HG02970 (cell line): Measurements from ENCODE around the gene TRPM7.
"Not testable (repeated sequence)": the region's sequence is repeated elsewhere in the genome, so short reads cannot be mapped to it uniquely, and the experiment has no call there.

Experiments
- ATAC-seq: cut with Tn5 transposase; IDR thresholded peaks from one replicate; pipeline ENCODE4 v1.9.1; 2021; ENCODE audit warnings: mild to moderate bottlenecking, moderate library complexity, moderate number of reproducible peaks; ENCODE audit not compliant: unreplicated experiment, low FRiP score

The TRPM7 gene

DNA sequence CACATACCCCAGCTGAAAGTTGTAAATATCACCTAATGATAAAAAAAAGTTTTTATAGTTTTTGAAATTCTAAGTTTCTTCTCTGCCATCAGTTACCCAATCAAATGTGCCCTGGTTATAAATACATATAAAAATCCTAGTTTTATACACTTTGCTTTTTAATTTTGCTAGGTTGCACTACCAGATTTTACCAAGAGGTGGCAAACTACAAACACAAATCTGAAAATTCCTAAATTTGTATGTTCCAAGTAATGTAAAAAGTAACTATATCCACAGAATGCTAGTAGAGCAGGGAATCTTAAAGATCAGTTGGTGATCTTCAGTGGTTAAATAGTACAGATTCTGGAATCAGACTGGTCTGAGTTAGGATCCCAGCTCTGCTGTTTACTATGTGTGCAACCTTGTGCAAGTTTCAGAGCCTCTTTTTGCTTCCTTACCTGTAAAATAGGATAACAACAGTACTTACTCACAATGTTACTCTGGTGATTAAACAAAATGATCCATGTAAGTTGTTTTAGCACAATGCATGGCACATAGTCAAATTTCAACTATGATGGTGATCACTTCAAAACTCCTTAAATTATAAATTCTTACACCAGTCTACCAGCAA, 11.0 kb downstream of the TRPM7 start:
- no peak for ATAC-seq

DNA sequence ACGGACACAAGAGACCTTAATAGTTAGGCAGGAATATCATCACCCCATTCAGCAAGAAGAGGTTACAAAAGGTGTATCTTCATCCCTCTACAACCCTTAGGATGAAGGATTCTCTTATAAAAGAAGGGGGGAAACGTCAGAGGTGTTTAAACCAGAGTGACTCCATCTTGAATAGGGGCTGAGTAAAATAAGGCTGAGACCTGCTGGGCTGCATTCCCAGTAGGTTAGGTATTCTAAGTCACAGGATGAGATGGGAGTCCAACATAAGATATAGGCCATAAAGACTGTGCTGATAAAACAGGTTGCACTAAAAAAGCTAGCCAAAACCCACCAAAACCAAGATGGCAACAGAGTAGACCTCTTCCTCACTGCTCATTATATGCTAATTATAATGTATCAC, 16.5 kb downstream of the TRPM7 start:
- no peak for ATAC-seq

DNA sequence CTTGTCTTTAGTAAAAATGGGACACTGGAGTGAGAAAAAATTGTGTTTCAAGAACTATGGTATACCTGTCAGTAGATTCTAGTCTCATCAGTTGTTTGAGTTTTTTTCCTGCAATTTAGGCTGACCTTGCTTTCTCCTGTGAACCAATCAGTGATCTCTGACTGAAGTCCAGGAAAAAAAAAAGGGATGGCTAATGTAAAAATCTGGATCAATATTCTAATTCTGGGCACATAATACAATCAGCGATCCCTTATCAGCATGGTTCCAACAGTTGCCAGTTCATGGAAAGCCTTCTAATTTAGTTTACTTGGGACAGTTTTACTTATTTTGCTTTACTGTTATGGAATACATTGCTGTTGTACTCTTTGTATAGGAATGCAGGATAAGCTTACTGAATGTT, 17.0 kb downstream of the TRPM7 start:
- no peak for ATAC-seq

DNA sequence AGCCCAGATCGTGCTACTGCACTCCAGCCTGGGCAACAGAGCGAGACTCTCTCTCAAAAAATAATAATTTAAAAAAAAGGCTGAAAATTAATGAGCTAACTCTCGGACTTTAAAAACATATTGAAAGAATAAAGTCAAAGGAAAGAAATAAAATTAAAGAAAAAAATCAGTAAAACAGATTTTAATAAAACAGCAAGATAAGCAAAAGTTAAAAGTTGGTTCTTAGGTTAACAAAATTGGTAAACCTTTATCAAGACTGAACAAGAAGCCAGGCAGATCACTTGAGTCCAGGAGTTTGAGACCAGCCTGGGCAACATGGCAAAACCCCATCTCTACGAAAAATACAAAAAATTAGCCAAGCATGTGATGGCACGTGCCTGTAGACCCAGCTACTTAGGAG, 20.7 kb downstream of the TRPM7 start:
- no peak for ATAC-seq

DNA sequence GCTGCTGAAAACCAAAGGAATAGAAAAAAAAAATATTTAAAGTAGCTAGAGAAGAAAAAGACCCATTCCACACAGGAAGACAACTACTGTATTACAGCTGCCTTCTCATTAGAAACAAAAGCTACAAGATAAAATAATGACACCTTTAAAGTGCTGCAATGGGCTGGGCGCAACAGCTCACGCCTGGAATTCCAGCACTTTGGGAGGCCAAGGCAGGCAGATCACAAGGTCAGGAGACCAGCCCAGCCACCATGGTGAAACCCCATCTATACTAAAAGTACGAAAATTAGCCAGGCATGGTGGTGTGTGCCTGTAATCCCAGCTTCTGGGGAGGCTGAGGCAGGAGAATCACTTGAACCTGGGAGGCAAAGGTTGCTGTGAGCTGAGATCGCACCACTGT, 31.0 kb downstream of the TRPM7 start:
- ATAC-seq, result no peak

DNA sequence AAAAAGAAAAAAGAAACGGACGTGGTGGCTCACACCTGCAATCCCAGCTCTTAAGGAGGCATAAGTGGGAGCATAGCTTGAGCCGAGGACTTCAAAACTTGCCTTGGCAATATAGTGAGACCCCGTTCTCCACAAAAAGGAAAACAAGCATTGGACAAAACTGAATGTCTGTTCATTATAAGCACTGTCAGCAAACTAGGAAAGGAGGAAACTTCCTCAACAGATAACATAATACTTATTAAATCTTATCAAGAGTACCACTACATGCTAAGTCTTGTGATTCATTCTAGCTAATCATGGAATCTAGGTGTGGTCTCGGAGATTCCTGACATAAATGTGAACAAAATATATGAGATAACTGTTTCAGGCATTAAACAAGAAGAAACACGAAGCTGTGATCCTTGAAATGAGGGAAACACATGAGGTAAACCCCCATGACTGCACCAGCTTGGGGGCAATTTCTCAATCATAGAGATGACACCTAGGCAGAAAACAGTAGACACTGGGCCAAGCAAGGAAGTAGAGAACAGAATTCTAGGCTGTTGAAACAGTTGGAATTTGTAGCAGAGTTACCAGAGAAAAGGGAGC, 33.3 kb downstream of the TRPM7 start:
- no peak for ATAC-seq

DNA sequence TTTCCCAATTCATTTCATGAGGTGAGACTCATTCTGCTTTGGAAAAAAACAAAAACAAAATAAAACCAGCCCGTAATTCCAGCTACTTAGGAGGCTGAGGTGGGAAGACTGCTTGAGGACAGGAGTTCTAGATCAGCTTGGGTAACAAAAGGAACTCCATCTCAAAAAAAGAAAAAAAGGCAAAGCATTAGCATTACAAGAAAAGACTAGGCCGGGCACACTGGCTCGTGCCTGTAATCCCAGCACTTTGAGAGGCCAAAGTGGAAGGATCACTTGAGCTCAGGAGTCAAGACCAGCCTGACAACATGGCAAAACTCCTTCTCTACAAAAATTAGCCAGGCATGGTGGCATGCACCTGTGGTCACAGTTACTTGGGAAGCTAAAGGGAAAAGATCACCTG, 33.9 kb downstream of the TRPM7 start:
- no peak for ATAC-seq

DNA sequence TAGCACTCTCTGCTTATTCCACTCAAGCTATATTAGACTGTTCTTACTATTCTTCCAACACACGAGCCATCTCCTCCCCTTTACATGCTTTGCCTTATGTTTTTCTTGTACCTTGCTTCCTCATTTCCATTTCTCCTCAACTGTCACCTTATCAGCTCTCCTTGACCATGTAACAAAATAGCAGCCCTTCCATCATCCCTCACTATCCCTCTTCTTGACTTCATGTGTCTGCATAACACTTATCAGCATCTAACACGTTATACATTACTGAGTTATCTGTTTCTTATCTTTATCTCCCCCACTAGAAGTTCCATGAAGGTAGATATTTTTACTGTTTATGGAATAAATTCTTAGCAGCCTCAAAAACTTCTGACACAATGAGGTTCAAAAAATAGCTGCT, 45.3 kb downstream of the TRPM7 start:
- ATAC-seq, result no peak

DNA sequence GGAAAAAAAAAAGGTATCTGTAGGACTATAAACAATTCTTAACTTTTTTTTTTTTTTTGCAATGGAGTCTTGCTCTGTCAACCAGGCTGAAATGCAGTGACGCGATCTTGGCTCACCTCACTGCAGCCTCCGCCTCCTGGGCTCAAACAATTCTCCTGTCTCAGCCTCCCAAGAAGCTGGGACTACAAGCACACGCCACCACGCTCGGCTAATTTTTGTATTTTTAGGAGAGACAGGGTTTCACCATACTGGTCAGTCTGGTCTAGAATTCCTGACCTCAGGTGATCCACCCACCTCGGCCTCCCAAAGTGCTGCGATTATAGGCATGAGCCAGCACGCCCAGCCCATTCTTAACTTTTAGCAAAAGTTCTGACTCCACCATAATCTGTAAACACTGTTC, 50.5 kb downstream of the TRPM7 start:
- ATAC-seq, result no peak

DNA sequence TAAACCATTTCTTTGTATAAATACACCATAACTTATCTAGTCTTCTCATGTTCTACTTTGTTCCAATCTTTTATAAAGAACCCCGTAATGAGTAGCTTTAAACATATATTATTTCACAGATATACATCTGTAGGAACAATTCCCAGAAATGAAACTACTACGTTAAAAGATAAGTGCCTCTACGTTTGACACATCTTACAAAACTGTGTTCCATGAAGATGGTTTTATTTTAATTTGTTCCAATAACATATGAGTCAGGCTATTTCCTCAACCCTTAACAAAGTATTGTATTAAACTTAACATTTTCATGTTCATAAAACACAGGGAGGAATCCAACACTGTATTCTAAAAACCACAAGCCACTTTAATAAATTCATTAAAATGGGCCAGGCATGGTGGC, 52.9 kb downstream of the TRPM7 start:
- ATAC-seq, result no peak

DNA sequence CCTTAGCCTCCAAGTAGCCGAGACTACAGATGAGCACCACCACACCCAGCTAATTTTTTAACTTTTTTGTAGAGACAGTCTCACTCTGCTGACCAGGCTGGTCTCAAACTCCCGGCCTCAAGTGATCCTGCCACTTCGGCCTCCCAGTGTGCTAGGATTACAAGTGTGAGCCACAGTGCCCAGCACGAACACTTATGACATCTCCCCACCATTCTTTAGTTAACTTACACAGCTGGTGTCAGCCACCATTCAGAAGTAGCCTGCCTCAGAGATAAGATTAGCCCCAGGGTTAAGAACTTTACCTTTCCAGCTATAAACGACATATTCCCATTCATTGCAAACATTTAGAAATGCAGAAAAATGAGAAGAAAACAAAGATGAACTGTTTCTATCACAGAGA, 58.2 kb downstream of the TRPM7 start:
- ATAC-seq, result no peak

DNA sequence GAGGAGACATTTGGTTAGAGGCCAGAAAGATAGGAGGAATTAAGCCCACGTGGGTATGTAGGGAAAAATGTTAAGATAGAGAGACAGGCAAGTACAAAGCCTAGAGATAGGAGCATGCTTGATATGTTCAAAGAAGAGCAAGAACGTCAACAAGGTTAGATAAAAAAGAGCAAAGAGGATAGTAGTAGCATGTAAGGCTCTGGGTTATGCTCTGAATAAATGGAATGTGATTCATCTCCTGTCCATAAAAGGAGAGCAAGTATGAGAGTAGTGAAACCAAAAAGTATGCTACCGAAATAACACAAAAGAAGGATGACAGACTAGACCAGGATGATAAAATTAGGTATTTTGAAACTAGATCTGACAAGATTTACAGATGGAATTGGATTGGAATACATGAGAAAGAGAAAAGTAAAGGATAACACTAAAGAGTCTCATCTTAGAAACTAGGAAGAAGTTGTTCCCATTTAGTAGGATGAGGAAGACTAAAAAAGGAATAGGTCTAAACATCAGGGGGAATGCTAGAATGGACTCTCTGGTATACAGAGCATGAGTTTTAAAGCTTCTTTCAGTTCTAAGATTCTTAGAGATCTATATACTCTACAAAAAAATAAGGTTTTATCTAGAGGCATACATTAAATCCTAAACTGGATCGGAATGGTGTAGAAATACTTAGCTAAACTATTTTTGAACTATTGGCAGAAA, 59.1 kb downstream of the TRPM7 start:
- no peak for ATAC-seq

DNA sequence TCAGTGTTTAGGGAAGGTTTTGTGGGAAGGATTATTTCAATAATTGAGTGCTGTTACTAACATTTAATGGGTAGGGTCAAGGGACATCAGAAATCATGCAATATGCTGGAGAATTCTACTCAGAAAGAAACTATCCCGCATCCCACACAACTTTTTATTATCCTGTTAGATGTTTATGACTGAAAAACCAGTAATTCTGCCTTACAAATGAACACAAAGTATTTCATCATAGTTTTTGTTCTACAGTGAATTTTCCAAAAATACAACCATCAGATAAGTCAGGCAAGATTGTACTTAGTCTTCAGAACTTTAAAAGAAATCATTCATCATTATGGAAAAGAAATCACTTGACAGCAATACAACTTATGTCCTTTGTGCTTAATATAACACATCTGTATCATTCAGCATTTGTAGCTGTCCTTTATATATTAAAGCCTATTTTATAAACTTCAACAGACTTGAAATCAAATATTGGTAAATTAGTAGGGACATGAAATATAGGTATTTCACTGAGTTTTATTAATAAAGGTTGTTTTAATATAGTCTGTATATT, 61.9 kb downstream of the TRPM7 start:
- ATAC-seq, result no peak

DNA sequence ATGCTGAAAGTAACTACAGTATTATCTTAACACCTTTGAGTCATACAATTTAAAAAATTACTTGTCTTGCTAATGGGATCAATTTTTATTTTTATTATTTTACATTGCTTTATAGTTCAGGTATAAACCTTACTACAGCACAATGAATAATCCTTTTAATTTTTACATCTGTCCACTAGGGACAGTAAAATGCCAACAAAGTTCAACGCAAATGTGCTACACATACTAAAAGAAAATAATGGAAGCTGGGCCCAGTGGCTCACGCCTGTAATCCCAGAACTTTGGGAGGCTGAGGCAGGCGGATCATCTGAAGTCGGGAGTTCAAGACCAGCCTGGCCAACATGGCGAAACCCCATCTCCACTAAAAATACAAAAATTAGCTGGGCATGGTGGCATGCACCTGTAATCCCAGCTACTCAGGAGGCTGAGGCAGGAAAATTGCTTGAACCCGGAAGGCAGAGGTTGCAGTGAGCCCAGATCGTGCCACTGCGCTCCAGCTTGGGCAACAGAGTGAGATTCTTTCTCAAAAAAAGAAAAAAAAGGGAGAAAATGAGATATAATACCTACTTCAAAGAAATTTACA, 64.1 kb downstream of the TRPM7 start:
- not testable (repeated sequence) for ATAC-seq

DNA sequence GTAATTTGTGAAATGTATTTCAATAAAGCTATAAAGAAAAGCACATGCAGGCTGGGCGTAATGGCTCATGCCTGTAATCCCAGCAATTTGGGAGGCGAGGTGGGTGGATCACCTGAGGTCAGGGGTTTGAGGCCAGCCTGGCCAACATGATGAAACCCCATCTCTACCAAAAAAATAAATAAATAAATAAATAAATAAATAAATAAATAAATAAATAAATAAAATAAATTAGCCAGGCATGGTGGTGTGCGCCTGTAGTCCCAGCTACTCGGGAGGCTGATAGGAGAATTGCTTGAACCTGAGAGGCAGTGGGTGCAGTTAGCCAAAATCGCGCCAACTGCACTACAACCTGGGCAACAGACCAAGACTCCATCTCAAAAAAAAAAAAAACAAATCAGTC, 69.6 kb downstream of the TRPM7 start:
- not testable (repeated sequence) for ATAC-seq

DNA sequence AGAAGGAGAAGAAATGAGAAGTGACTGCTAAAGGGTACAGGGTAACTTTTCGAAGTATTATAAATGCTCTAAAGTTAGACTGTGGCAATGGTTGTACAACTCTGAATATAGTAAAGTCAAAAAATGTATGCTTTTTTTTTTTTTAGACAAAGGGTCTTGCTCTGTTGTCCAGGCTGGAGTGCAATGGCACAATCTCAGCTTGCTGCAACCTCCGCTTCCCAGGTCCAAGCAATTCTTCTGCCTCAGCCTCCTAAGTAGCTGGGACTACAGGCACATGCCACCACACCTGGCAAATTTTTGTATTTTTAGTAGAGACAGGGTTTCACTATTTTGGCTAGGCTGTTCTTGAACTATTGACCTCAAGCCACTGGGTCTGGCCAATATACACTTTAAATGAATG, 70.0 kb downstream of the TRPM7 start:
- not testable (repeated sequence) for ATAC-seq

DNA sequence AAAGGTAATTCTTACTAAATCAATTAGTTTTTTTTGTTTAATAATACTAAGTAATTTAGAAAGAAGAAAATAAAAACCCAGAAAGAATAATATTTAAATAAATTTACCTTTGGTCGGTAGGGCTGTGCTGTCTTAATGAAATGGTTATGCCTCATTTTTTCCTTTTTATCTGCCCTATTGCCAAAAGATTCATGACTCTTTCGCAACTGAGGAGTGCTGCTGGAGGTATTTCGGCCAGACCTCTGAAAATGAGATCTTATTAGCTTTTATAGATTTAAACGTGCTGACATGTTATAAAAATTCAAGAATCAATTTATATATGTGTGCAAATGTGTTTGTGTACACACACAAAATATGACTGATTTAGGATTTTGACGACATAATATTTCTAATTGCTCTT, 73.0 kb downstream of the TRPM7 start:
- no peak for ATAC-seq

DNA sequence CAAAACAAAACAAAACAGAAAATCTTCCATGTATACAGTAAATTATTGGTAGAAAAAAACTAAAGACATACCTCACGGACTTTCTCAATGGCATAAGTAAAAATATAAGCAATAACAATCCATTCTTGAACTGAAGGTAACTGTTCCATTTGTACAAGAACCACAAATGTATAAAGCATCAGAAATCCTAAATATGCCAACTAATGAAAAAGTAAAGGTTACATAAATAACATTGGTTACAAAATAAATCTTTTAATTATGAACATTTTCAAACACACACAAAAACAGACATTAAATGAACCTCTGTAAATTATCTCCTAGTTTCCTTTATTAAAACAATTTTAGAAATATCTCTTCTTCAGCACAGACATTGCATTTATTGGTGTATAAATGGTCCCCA, 79.5 kb downstream of the TRPM7 start:
- ATAC-seq, result no peak

DNA sequence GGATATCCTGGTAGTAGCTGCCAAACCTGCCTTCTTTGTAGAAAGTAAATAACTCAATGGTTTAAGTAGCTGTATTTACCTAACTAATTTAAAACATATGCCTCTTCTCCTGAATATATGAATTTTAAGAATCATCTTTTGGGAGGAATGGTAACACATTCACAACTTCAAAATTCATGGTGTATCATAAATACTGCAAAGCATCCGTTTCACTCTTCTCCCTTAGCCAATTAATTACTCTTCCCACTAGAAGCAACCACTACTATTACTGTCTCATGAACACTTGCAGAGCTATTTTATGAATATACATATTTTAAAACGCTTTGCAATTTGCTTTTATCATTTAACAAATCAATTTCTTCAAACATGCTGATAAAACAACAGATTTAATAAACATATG, 81.1 kb downstream of the TRPM7 start:
- no peak for ATAC-seq

DNA sequence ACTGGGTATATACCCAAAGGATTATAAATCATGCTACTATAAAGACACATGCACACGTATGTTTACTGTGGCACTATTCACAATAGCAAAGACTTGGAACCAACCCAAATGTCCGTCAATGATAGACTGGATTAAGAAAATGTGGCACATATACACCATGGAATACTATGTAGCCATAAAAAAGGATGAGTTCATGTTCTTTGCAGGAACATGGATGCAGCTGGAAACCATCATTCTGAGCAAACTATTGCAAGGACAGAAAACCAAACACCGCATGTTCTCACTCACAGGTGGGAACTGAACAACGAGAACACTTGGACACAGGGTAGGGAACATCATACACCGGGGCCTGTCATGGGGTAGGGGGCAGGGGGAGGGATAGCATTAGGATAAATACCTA, 84.6 kb downstream of the TRPM7 start:
- not testable (repeated sequence) for ATAC-seq

DNA sequence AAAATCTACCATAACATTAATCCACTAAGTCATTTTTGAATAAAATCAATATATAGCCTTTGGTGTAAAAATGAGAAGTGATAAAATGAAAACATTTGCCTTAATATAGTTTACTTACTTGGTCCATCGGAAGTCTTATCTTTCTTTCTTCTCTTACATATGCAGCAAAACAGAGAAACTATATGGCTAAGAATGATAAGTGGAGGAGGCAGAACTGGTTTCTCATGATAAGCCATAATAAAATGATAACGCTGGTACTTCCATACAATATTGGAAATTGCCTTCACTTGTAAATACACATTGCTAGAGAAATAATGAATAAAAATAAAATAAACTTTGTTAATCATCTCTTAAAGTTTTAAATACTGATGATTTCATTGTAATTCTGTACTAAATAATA, 92.3 kb downstream of the TRPM7 start:
- no peak for ATAC-seq

DNA sequence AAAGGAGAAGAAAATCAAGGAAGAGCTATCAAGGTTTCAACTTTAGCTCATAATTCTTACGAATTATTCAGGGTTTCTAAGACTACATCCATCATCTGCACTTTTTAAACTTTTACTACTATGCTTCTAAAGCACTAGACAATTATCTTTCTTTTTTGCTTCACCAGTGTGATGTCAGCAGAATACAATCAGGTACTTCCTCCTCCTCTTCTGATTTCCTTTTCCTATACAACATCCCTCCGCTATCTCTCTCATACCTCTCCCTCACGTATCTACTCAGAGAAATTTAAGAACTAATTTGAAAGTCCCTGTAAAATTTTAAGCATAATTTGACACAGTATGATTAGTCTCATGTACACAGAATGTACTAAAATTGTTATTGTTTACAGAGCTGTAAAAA, 92.8 kb downstream of the TRPM7 start:
- ATAC-seq, result no peak
